Fibroblast of lung (primary cell): ENCODE data around the gene ROBO1. TPM values are rescaled to one million over a fixed set of nuclear protein-coding genes. Genes with fewer than 3 reads are reported as not detected.
A peak's percentile ranks its signal among the peaks of the same experiment; 100 is the strongest.

Source experiments
- DNase-seq, 2 donors: peaks; one replicate each; pipeline versions ENCODE4 v3.0.0 to v3.0.0-alpha.2; 2010; ENCODE audit warnings: low read depth in 2 of 2
- H2AFZ ChIP-seq: 2 replicates; pipeline ENCODE4 v1.5.1; 2012; ENCODE audit warnings: low read length, control low read depth, inconsistent platforms
- H3K27ac ChIP-seq: 2 replicates; pipeline ENCODE4 v1.5.1; 2011; ENCODE audit warnings: low read length, control low read depth; ENCODE audit not compliant: insufficient read depth
- H3K27me3 ChIP-seq: 2 replicates; pipeline ENCODE4 v1.5.1; 2011; ENCODE audit warnings: mild to moderate bottlenecking, low read length; ENCODE audit not compliant: control insufficient read depth, insufficient read depth
- H3K36me3 ChIP-seq: 2 replicates; pipeline ENCODE4 v1.5.1; 2011; ENCODE audit warnings: low read length; ENCODE audit not compliant: control insufficient read depth, insufficient read depth
- H3K4me1 ChIP-seq: 2 replicates; pipeline ENCODE4 v1.5.1; 2011; ENCODE audit warnings: low read length; ENCODE audit not compliant: control insufficient read depth, insufficient read depth; ENCODE audit errors: extremely low read depth
- H3K4me2 ChIP-seq: 2 replicates; pipeline ENCODE4 v1.5.1; 2011; ENCODE audit warnings: low read length, control low read depth; ENCODE audit not compliant: insufficient read depth; ENCODE audit errors: extremely low read depth
- H3K4me3 ChIP-seq, 4 experiments: fragments of 200-600 bp in 1 of 4; sonication (generic) in 1 of 4; replicated peaks in 1 of 4; 2 replicates each; pipeline ENCODE4 v1.5.1; 2011 to 2016; ENCODE audit warnings: low read length in 4 of 4, low read depth in 3 of 4, mild to moderate bottlenecking in 3 of 4, control low read depth in 2 of 4, inconsistent platforms in 1 of 4, mixed read lengths in 1 of 4; ENCODE audit not compliant: insufficient read depth in 1 of 4; ENCODE audit errors: control extremely low read depth in 1 of 4
- H3K79me2 ChIP-seq: 2 replicates; pipeline ENCODE4 v1.5.1; 2012; ENCODE audit warnings: mild to moderate bottlenecking, low read length, inconsistent platforms; ENCODE audit not compliant: control insufficient read depth, insufficient read depth
- H3K9ac ChIP-seq: 2 replicates; pipeline ENCODE4 v1.5.1; 2011; ENCODE audit warnings: mild to moderate bottlenecking, low read length, control low read depth; ENCODE audit not compliant: insufficient read depth
- H3K9me3 ChIP-seq: 2 replicates; pipeline ENCODE4 v1.5.1; 2012; ENCODE audit warnings: low read depth, low read length; ENCODE audit not compliant: control insufficient read depth, insufficient read depth
- H4K20me1 ChIP-seq: 2 replicates; pipeline ENCODE4 v1.5.1; 2011; ENCODE audit warnings: low read length; ENCODE audit not compliant: control insufficient read depth, insufficient read depth; ENCODE audit errors: extremely low read depth
- CTCF ChIP-seq, 2 donors: IDR thresholded peaks in 1 of 2; conservative IDR thresholded peaks in 1 of 2; 1 replicate in 1 of 2; 2 replicates in 1 of 2; pipeline ENCODE4 v1.5.1; 2011 to 2012; ENCODE audit warnings: low read length in 2 of 2, control low read depth in 1 of 2, inconsistent platforms in 1 of 2, low read depth in 1 of 2, mild to moderate bottlenecking in 1 of 2
- EZH2 ChIP-seq: IDR thresholded peaks from 2 replicates; pipeline ENCODE4 v1.5.1; 2012; ENCODE audit warnings: low read length, control low read depth, mild to moderate bottlenecking; ENCODE audit errors: missing control alignments
- polyA plus RNA-seq, 2 donors: library from polyadenylated mRNA; depleted of rRNA in 1 of 2; stranded (reverse) in 1 of 2; unstranded in 1 of 2; fragments of >200 nt; gene quantifications; 2 replicates each; pipeline ENCODE4 v1.2.1, GENCODE V29; 2011 to 2012; ENCODE audit warnings: missing spikeins in 1 of 2
- total RNA-seq: library from RNA; depleted of rRNA; stranded (reverse); fragments of >200 nt; gene quantifications from 2 replicates; pipeline ENCODE4 v1.2.1, GENCODE V29; 2014

ROBO1 gene
- total and polyA plus RNA-seq, 2 donors (not counting 1 experiment from before 2014, with no cell fraction given) = 53.8 to 104 TPM

- H2AFZ ChIP-seq = no peak overlapping the region
- peak; percentile 37 to 71 for DNase-seq
These were observed 405.9 kb downstream of the ROBO1 start for GRCh38 chr3:79361748-79362378.

GRCh38 chr3:79358327-79358726 lies 409.5 kb downstream of the ROBO1 start:
- no peaks in the 10 kb centered on the region for H3K9me3 ChIP-seq
- no peaks in the 10 kb centered on the region for H3K4me1 ChIP-seq
- no peaks in the 10 kb centered on the region for H4K20me1 ChIP-seq
- no peak overlapping the region for H3K4me2 ChIP-seq
- DNase-seq = no peak
- no peaks in the 10 kb centered on the region for H3K27me3 ChIP-seq
- no peak overlapping the region for H3K9ac ChIP-seq
- TF ChIP-seq EZH2 = no peak
- no peak for TF ChIP-seq CTCF (conservative IDR thresholded peaks at IDR 0.05 in 1 of 2, IDR thresholded peaks at IDR 0.05 in 1 of 2; ENCODE audit: low read depth in 1 of 2, low read length in 2 of 2)
- no peaks in the 10 kb centered on the region for H3K36me3 ChIP-seq
- no peak overlapping the region for H3K4me3 ChIP-seq
- H2AFZ ChIP-seq = no peak overlapping the region
- H3K27ac ChIP-seq = no peak overlapping the region
- no peaks in the 10 kb centered on the region for H3K79me2 ChIP-seq

More at GRCh38 chr3:79361748-79362378, 405.9 kb downstream of the ROBO1 start:
- no peaks in the 10 kb centered on the region for H3K4me1 ChIP-seq
- peak; percentile 76 to 83 for TF ChIP-seq CTCF (conservative IDR thresholded peaks at IDR 0.05 in 1 of 2, IDR thresholded peaks at IDR 0.05 in 1 of 2; ENCODE audit: low read depth in 1 of 2, low read length in 2 of 2)
- TF ChIP-seq EZH2 = no peak
- H3K36me3 ChIP-seq = no peaks in the 10 kb centered on the region
- H3K9ac ChIP-seq = no peak overlapping the region
- H3K4me2 ChIP-seq = peak overlapping the region; percentile 15
- H3K4me3 ChIP-seq = peak overlapping the region in 2 of 4 experiments; percentile 4 to 7
- no peak overlapping the region for H3K27ac ChIP-seq
- no peaks in the 10 kb centered on the region for H3K9me3 ChIP-seq
- no peaks in the 10 kb centered on the region for H4K20me1 ChIP-seq
- no peaks in the 10 kb centered on the region for H3K79me2 ChIP-seq
- no peaks in the 10 kb centered on the region for H3K27me3 ChIP-seq

- Histone ChIP-seq H3K27me3 (no peaks in the 10 kb centered on the region), H3K4me3 (no peak overlapping the region), H3K9ac (no peak overlapping the region), H3K27ac (no peak overlapping the region), H3K36me3 (no peaks in the 10 kb centered on the region), H3K9me3 (no peaks in the 10 kb centered on the region), H3K4me1 (no peaks in the 10 kb centered on the region), H3K79me2 (no peaks in the 10 kb centered on the region), H2AFZ (no peak overlapping the region), H3K4me2 (no peak overlapping the region), H4K20me1 (no peaks in the 10 kb centered on the region)
- TF ChIP-seq CTCF (conservative IDR thresholded peaks at IDR 0.05 in 1 of 2, IDR thresholded peaks at IDR 0.05 in 1 of 2; ENCODE audit: low read depth in 1 of 2, low read length in 2 of 2) (no peak), EZH2 (no peak)
- no peak for DNase-seq
These were observed 413.6 kb downstream of the ROBO1 start for GRCh38 chr3:79354179-79354688.
